HL-60 (cell line): ENCODE measurements around the gene OR2A42.

Experiments
- GABPA ChIP-seq: IDR thresholded peaks from 2 replicates; pipeline ENCODE4 v1.6.1; 2012; ENCODE audit warnings: low read depth
- TF ChIP-seq, protein P1 (sequence below): IDR thresholded peaks from one replicate; pipeline ENCODE4 v1.5.1; 2011; ENCODE audit warnings: low read length, control low read depth, inconsistent platforms; ENCODE audit not compliant: insufficient read depth

GRCh38 chr7:144255471-144255897 lies 16.1 kb upstream of the OR2A42 start:
- TF ChIP-seq GABPA: no peak
- TF ChIP-seq, protein P1, sequence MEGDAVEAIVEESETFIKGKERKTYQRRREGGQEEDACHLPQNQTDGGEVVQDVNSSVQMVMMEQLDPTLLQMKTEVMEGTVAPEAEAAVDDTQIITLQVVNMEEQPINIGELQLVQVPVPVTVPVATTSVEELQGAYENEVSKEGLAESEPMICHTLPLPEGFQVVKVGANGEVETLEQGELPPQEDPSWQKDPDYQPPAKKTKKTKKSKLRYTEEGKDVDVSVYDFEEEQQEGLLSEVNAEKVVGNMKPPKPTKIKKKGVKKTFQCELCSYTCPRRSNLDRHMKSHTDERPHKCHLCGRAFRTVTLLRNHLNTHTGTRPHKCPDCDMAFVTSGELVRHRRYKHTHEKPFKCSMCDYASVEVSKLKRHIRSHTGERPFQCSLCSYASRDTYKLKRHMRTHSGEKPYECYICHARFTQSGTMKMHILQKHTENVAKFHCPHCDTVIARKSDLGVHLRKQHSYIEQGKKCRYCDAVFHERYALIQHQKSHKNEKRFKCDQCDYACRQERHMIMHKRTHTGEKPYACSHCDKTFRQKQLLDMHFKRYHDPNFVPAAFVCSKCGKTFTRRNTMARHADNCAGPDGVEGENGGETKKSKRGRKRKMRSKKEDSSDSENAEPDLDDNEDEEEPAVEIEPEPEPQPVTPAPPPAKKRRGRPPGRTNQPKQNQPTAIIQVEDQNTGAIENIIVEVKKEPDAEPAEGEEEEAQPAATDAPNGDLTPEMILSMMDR: no peak
